ENCODE data around the gene PFKFB4. TPM values are rescaled to one million over a fixed set of nuclear protein-coding genes. Genes with fewer than 3 reads are reported as not detected.

PFKFB4 gene
- total and polyA plus RNA-seq, 2 of the 8 experiments (the other 6 are each of a cell fraction or from before 2014, with no cell fraction given) = 10.7 to 20.1 TPM

- TF ChIP-seq CTCF (IDR thresholded peaks at IDR 0.05; ENCODE audit: control extremely low read depth in 1 of 3, insufficient read depth in 1 of 3, low read depth in 1 of 3, low read length in 3 of 3) (no peak), CTBP2 (IDR thresholded peaks at IDR 0.05; ENCODE audit: borderline replicate concordance, insufficient read depth, insufficient read length, low read length) (no peak), TBP (IDR thresholded peaks at IDR 0.05; ENCODE audit: low read depth, low read length) (no peak), USF2 (IDR thresholded peaks at IDR 0.05; ENCODE audit: low read length) (no peak), ATF2 (IDR thresholded peaks at IDR 0.05; ENCODE audit: low read length) (no peak)
Observed at GRCh38 chr3:48564022-48564421, 7.4 kb upstream of the PFKFB4 start (continued).

Measured in H1 (cell line).